Esophagus mucosa (tissue), 1 donor: ENCODE results near the gene ECI1. TPM values are rescaled to one million over a fixed set of nuclear protein-coding genes. Genes with fewer than 3 reads are reported as not detected.

Source experiments
- ATAC-seq: fragments of 200-7000 bp; cut with Tn5 transposase; one replicate; pipeline ENCODE4 v1.9.1; 2020
- total RNA-seq: library from RNA; stranded (reverse); gene quantifications from one replicate; pipeline ENCODE4 v1.2.4, GENCODE V29; 2023
- donor health status: DM: yes; HTN: yes; CAD: no.

The ECI1 gene, protein sequence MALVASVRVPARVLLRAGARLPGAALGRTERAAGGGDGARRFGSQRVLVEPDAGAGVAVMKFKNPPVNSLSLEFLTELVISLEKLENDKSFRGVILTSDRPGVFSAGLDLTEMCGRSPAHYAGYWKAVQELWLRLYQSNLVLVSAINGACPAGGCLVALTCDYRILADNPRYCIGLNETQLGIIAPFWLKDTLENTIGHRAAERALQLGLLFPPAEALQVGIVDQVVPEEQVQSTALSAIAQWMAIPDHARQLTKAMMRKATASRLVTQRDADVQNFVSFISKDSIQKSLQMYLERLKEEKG
- 65.8 TPM for total RNA-seq

DNA sequence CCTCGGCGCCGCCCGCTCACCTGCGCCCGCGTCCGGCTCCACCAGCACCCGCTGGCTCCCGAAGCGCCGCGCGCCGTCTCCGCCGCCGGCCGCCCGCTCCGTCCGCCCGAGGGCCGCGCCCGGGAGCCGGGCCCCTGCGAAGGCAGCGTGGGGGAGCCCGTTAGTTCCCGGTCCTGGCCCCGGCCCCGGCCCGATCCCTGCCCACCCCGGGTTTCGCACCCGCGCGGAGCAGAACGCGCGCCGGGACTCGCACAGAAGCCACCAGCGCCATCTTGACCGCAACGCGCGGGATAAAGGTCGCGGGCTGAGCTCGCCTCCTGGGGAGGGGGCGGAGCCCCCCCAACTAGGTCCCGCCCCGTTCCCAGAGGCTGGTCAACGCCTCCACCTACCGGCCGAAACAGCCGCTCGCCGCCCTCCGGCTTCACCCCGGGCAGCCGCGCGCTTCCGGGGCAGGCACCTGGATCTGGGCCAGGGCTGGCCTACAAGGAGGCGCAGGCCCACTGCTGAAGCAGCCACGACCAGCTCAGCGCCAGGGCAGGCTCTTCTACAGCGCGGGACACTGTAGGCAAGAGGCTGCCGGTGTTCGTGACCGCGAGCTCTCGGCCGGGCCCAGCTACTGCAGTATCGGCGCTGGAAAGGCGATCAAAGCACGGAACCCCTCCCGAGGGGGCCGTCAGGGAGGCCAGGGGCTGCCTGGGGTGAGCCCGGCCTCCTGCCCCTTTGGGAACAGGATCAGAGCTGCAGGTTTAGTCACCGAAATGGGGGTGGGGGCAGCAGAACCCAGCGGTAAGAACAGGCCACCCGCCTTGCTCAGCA is at the start of gene ECI1:
TSS of gene ECI1 (minus strand) at position 292 of the 816 bp plus-strand sequence. CDS start at position 271, 21 bp downstream.
- peak; percentile 94 for ATAC-seq

DNA sequence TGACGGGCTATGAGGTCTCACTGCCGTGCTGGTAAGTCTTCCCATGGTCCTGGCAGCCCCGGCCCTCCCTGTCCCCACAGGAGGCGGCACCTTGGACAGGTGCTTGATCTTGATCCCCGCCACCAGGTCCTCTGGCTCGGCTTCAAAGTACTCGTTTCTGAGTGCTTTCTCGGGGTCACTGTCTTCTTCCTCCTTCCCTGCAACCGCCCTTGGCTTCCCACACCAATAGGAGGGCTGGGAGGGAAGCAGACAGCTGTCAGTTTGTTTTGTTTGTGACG is 48.5 kb upstream of the ECI1 start:
- no peak for ATAC-seq

GRCh38 chr16:2299121-2299914 is 47.9 kb upstream of the ECI1 start:
- ATAC-seq, result no peak

DNA sequence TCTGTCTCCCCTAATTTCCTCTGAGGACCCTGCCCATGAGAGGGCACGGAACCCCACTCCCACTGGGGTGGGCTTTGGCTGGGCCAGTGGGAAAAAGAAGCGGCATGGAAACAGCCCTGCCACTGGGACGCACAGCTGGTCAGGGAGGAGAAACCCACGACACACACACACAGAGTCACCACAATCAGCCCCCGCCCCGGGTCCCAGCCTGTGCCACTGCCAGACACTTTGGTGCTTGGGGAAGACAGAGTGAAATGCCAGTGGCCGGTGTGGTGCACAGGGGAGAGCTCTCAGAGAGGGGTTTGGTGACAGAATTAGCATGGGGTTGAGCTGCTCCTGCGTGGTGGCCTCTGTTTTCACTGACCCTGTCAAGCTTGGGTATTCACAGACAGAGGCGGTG is 47.2 kb upstream of the ECI1 start:
- no peak for ATAC-seq

DNA sequence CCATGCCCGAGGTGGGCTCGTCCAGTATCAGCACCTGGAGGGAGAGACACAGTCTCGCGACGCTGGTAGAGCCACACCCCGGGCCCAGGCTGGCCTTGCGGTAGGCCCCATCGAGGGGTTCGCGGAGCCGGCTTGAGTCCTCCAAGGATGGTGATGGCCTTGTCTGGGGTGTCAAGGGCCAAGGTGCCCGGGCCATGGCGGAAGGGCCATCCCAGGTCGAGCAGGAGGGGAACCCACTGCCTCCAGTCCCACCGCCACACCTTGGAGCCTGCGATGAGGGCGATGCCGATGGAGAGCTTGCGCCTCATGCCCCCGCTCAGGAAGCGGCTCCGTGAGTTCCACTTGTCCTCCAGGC is 46.1 kb upstream of the ECI1 start:
- ATAC-seq, result no peak

DNA sequence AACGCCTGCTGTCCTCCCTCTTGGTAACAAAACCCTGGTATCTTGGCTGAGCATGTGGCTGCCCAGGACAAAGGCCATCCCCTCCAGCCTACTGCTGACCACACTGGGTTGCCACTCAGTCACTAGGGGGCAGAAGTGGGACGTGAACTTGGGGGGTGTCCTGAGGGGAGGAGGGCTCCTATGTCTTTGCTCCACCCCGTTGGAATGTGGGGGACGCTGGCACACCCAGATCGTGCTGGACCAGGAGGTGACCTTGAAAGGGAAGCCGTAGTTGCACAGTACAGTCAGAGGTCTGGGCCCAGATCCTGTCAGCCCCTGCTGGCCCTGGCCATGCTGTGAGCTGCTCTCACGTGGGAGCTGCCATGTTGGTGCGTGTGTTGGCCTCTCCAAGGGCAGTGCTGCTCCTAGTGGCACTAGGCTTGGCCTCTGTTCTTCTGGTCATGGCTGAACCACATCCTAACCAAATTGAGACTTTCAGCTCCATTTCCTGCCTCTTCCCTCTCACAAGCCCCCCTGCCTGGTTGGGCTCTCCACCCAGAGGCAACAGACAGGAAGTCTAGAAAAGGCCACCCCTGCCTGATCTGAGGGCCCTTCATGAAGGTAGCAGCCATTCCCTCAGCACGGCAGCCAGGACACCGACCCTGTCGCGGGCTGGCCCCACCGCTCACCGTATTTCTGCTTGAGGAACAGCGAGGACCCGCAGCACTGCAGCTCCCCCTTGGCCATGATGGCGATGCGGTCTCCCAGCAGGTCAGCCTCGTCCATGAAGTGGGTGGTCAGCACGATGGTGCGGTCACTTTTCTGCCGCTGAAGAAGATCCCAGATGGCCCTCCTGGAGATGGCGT is 45.5 kb upstream of the ECI1 start:
- peak; percentile 23 for ATAC-seq

- no peak for ATAC-seq
Measured at GRCh38 chr16:2295056-2295798, 43.8 kb upstream of the ECI1 start.

DNA sequence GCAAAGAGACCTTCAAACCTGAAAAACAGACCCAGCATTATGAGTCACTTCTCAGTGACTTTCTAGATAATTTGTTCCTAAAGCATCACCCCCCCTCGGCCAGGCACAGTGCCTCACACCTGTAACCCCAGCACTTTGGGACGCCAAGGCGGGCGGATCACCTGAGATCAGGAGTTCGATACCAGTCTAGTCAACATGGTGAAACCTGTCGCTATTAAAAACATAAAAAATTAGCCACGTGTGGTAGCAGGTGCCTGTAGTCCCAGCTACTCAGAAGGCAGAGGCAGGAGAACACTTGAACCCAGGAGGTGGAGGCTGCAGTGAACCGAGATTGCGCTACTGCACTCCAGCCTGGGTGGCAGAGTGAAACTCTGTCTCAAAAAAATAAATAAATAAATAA is 40.8 kb upstream of the ECI1 start:
- ATAC-seq, result no peak

GRCh38 chr16:2289282-2289681 is 37.9 kb upstream of the ECI1 start:
- no peak for ATAC-seq

GRCh38 chr16:2288726-2289125 is 37.3 kb upstream of the ECI1 start:
- no peak for ATAC-seq

GRCh38 chr16:2287916-2288547 is 36.6 kb upstream of the ECI1 start:
- ATAC-seq, result no peak

GRCh38 chr16:2286550-2286949 is 35.2 kb upstream of the ECI1 start:
- ATAC-seq, result no peak

DNA sequence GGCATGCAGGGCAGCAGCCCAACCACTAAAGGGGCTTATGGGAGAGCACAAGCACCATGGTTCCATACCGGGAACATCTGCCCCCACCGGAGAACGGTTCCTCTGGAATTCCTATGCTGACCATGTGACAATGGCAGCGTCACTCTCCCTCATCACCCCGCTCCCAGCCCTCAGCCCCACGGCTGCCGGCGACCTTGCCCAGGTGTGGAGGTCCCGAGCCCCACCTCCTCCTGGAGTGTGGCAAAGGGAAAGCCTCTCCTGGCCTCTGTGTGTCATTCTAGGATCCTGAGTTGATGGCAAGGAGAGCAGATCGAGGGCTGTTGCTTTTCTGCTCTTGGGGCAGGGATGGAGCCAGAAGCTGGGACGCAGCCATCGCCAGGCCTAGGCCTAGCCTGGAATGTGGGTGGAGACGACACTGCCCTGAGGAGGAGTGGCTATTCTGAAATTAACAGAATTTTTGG is 34.4 kb upstream of the ECI1 start:
- ATAC-seq, result no peak

DNA sequence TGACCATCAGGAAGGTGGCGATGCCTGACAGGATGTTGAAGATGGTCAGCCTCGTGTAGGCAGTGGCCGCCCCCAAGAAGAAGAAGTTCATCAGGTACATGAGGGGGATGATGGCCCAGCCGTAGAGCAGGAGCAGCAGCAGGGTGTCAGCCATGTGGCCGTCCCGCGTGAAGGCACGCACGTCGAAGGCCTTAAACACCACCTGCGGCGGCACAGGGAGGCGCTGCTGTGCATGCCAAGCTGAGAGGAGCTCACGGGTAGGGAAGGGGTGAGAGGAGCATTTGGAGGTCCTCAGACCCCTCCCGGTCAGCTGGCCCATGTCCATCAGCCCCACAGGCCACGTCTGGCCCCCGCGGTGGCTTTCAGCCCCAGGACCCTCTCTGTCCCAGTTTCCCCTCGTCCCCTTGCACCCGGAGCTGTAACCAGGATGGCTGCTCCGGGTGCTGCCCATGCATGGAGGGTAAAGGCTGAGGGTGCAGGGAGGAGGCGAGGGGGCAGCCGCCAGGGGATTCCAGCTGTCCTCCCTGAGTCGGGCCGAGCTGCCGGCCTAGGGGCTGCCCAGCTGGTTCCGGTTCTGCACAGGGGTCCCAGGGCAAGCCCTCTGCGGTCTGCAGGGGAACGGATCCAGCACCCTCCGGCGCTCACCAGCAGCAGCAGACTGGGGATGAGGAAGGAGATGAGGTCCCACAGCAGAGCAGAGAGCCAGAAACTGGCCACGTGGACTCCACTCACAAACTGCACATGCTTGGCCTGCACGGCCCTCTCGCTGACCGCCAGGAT is 33.6 kb upstream of the ECI1 start:
- ATAC-seq, result no peak

DNA sequence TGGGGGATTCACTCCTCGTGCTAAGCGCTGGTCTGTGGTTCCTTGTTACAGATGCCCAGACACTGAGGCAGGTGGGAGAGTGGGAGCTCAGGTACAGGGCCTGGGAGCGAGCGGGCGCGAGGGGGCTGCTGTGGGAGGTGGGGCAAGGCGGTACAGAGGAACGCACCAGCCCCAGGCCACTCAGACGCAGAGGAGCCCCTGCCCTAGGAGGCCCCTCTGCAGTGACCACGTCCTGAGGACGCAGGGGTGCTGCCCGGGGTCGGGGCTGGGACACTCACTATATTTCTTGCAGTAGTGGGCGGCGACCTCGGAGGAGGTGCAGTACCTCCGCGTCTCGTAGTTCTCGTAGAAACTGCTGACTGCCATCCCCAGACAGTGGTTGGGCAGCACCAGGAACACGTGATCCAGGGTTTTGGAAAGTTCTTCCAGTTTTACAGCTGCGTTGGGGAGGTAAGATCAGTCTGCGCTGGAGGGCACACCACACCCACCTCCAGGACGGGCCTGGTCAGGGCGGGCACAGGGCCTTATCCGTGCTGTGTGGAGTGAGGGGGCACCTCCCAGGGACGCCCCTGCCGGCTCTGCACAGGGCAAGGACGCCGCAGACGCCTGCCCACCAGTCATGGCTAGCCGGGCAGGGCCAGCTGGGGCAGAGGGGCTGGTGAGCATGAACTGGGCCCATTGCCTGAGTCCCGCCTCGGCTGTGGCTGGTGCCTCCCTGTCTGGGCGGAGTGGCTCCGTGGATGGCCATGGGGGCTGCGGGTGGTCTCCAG is 32.8 kb upstream of the ECI1 start:
- ATAC-seq, result peak; percentile 32

DNA sequence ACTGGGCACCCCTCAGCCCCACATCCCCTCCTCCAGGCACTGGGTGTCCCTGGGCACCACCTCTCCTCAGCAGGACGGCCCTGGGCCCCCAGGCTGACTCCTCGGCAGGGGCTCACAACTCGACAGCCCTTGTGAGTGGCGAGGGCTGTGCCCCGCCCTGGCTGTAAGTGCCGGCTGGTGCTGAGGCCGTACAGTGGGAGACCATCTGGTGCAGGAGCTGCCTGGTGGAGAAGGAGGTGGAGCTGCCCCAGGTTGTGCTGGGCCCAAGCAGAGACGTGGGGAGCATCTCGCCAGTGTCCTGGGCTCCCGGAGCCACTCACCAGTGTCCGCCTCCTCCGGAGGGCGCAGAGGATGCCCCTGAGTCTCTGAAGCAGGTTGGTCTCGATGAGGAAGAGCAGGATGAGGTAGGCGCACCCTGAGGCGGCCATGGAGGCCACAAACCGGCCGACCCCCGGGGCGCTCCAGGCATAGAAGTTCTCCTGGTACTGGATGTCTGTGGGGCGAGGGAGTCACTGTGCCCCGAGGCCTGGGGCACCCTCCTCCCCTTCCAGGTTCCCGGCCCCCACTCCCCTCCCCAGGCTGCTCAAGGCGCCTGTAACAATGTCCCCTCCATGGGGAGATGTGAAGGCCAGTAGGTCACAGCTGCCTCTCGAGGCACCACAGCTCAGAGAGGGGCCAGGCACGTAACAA is 31.6 kb upstream of the ECI1 start:
- ATAC-seq, result no peak

DNA sequence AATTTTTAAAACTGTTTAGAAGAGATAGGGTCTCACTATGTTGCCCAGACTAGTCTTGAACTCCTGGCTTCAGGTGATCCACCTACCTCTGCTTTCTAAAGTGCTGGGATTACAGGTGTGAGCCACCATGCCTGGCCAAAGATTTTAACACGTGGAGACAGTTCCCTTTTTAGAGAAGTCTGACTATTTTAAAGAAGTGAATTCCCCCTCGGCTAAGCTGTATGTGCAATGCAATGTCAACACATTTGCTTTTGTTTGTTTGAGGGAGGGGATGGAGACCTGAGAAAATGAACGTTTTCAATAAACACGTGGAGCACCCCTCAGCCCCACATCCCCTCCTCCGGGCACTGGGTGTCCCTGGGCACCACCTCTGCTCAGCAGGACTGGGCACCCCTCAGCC is 30.9 kb upstream of the ECI1 start:
- no peak for ATAC-seq

DNA sequence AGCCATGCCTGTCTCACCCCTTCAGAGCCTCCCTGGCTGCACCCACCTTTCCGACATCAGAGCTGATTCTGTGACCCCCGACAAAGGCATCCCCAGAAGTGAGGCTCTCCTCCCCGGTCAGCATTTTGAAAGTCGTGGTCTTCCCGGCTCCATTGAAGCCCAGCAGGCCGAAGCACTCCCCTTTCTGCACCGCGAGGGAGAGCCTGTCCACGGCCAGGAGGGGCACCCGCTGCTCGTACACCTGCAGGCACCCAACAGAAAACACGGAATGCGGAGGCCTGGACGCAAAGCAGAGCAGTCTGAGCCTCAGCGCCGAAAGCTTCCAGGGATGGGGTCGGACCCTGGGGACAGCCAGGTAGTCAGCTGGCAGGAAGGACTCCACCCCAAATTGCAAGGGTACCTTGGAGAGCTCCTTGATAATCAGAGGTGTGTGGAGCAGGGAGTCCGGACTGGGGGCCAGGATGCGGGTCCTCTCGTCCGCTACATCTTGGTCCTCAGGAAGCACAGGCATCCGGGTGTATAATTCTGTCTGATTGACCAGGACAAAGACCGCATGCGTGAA is 29.7 kb upstream of the ECI1 start:
- ATAC-seq, result no peak

GRCh38 chr16:2280461-2280860 is 29.1 kb upstream of the ECI1 start:
- no peak for ATAC-seq
